GM18861 (cell line): ENCODE data around the gene IRX6.

Source experiments
- ATAC-seq: cut with Tn5 transposase; IDR thresholded peaks from one replicate; pipeline ENCODE4 v1.9.1; 2021; ENCODE audit not compliant: unreplicated experiment

IRX6 gene

DNA sequence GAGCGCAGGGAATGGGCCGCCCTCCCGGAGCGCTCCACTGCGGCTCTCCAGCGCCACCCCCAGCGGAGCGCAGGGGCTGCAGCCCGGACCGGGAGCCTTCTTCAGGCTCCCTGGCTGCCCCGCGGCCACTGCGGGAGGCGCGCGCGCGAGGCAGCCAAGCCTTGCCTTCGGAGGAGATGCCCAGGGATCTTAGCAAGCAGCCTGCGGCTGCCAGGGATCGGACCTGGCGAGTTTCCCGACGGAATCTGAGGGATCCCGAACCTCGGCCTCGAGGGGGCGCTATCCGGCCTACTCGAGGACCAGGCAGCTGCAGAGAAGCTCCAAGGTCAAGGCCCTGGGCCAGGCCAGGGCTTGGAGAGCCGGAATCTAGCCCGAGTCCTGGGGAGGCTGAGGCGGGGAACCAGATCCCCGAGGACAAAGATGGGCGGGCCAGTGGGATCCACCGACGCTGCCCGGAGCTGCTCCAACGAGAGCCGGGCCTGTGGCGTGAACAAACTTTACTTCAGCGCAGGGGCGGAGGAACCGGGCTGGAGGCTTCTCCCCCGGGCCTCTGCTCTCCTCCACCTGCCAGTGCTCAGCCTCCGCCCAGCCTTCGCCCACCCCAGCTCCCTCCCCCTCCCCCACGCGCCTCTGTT is at the start of gene IRX6:
TSS of gene IRX6 (plus strand) at position 567 of the 635 bp plus-strand sequence. CDS start 889 bp downstream, outside the sequence.
- no peak for ATAC-seq

DNA sequence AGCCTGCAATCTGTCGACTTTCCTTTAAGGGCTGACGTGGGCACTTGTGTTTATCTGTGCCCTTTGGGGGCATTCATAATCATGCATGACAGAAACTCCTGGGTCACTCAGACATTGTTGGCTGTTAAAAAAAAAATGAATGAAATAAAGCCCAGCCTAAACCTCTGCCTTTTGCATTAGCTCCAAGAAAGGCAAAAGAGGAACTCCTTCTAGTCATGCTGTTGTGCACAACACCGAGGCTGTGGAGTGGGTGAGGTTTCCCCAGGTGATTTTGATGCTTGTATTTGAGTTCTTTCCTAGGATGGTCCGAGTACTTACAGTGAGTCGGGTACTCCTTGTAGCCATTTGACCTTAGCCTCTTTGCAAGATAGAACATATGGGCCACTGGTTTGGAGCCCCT is 49.6 kb upstream of the IRX6 start:
- no peak for ATAC-seq

DNA sequence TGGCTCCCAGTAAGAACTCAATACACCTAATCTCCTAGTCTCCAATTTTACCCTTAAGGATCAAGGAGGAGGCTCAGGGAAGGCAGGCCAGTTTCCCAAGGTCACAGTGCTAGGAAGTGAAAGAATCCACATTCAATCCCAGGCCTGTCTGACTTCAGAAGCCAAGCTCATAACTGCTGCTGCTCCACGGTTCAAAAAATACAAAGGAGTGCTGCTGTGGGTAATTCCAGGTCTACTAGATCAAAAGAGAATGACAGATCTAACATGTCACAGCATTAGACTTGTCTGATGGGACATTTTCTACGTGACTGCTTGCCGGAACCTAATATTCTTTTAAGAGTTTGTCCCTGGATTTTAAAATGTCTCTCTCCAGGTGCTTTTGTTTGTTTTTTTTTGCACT is 48.8 kb upstream of the IRX6 start:
- ATAC-seq: no peak

DNA sequence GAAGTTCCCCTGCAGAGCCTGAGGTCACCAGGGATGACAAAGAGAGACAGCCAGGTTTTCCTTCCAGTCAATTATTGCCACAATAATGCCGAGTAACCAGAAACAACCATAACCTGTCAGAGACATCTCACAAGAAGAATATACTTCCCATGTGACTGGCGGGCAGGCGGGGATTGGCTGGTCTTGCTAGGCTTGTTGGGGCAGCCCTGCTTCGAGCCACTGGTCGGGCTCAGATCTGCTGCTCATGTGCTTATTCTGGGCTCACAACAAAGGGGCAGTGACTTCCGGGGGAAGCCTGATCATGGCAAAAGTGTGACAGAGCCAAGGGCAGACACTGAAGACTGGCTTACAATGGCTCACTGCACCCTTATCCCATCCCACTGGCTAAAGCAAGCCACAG is 48.1 kb upstream of the IRX6 start:
- no peak for ATAC-seq

DNA sequence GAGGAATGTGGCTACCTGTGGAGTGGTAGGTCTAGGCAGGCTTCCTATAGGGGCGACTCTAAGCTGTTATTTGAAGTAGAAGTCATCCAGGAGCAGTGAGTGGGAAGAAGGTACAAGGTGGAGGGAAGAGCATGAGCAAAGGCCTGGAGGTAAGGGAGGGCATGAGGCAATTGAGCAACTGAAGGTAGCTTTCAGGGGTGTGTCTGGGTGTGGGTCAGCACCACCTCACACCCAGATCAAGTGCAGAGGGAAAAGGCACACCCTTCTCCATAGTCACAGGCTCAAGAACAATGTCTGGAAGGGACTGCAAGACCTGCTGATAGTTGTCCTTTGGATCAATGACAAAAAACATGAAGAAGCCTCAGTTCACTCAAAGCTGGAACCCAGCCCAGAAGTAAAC is 46.5 kb upstream of the IRX6 start:
- no peak for ATAC-seq

DNA sequence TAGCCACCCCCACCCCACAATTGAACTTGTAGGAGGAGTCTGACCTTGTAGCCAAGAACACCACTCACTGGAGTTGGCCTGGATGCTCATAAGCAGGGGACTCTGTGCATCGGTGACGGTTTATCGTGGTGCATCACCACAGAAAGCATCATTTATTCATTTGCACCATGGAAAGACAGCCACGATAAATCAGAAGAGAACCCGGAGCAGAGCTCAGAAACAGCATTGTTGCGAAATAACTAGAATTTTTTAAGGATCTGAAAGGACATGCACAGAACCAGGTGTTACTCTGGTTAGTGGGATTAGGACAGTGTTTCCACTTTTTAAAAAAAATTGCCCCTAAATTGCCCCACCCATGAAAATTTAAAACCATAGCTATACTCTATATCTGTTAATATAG is 44.4 kb upstream of the IRX6 start:
- no peak for ATAC-seq

DNA sequence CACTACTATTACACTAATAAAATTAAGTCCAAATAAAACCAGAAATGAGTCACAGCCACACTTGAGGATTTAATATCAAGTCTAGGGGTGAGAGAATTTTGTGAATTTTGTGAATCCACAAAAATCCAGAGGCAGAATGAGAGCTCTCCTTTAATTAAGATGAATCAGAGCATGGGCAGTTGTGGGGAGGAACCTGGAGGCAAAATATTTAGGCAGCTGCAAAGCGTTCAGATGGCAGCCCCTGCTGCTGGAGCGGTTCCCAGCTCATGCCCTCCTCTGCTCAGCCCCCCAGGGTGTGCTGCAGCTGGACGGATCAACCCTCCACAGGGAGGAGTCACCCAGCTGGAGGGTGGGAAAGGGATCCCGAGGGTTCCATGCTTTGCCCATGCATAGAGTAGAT is 43.4 kb upstream of the IRX6 start:
- ATAC-seq: no peak

DNA sequence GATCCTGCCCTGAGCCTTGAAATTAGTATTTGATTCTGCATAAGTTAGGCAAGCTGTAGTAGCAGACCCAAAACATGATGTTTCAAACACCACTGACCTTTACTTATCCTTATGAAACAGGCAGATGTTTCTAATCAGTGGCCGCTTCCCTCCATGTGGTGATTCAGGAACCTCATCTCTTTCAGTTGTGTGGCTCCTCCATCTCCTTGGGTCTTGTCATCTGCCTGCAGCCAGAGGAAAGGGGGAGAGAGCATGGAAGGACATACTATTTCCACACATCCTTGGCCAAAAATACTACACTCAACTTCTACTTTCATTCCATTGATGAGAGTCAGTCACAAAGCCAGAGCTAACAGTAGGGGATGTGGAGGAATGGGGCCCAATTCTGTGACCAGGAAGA is 41.6 kb upstream of the IRX6 start:
- no peak for ATAC-seq

DNA sequence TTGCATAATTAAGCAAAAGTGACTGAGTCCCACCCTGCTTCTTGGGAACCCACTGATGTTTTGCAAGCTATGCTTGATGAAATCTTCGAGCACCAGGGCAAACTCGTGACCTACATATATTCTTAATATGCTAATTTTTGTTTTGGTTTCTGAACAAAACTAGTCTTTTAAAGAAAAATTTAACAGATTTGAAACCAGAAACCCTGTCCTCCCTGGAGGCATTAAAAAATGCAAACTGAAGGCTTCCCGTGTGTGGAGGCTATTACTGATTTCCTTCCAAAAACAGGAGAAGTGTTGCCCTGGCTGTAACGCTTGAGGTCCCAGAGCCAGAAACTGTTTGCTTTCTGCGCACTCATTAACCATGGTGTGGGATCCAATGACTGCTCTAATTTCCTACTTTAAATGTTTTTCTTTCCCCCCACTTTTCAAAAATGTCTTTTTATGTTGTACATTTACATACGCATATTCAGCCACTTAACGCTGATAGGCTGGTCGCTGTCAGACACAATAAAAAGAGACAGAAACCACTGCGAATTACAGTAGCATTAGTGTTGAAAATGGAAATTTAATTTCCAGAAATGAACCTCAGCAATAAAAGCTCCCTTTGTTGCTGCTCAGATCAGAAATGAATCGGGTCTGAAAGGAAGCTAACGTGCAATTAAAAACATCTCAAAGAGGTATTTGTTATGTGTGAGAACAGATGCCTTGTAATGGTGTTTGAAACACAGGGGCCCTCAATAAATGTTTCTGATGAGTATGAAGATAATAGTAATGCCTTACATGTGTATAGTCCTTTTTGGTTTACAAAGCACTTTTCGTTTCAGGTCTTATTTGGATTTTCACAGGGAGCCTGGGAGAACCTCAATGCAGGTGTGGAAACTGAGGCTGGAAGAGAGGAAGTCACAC is 39.9 kb upstream of the IRX6 start:
- ATAC-seq: no peak

DNA sequence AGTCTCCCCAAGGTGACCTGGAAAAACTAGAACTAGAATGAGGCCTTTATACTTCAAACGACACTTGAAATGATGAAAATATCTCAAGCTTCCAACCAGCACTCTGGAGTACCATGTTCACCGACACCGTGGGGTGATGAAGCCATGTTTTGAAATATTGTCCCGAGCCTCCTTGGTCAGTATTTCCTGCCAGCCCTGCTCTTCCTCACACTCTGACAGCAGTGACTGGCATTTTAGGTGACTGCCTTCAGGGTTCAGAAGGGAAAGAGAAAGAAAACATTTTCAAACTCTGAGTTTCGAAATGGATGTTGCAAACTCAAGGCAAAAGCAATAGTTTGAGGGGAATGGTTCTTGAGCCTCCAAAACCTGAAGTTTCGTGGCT is 39.3 kb upstream of the IRX6 start:
- no peak for ATAC-seq

DNA sequence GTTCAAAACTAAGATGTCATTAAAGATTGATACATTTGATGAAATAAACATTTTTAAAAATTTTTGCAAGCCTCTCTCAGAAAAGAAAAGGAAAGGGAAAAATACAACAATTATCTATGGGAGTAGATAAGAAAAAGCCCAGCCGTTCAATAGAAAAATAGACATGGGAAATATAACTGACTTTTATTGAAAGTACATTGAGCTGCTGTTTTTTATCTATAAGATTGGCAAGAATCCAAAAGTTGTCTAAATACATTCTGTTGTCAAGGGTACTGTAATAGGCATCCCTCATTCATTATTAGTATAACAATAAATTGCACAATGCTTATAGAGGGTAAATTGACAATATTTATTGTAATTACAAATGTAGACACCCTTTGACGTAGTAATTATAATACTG is 38.4 kb upstream of the IRX6 start:
- ATAC-seq: no peak

DNA sequence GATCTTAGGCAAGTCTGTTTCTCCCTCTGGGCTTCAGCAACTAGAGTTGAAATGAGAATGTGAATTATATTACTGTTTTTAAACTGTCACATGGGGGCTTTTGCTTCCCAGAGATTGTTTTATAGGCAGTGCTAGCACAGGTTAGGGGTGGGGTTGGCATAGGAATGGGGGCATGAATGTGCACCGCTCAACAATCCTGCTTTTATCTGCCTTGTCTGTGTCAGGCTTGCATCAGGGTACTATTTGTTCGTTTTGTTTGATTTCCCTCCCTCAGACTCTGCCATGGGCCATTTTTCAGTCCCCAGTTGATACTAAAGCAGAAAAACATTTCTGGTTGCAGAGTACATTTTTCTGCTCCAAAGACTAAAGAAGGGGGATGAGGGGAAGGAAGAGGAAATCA is 34.6 kb upstream of the IRX6 start:
- ATAC-seq: no peak

DNA sequence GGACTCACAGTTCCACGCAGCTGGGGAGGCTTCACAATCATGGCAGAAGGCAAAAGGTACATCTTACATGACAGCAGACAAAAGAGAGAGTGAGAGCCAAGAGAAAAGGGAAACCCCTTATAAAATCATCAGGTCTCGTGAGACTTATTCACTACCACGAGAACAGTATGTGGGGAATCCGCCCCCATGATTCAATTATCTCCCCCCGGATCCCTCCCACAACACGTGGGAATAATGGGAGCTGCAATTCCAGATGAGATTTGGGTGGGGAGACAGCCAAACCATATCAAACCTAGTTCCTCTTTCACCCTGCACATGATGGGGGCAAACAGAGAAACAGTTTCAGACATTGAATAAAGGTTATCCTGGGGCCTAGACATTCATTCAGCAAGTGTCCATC is 32.2 kb upstream of the IRX6 start:
- no peak for ATAC-seq

DNA sequence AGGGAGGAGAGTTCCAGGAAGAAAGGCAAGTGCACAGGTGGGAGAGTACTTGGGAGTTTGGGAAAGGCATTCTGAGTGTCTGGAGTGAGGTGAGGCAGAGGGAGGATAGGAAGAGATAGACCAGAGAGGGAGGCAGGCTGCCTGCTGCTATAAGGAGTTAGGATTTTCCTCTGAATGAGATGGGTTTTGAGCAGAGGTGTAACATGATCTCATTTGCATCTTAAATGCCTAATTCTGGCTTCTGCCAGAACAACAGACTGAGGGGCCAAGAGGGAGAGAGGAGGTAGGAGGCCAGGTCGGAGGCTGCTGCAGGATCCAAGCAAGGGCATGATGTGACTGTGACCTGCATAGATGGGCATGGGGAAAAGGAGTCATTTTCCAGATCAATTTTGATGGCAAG is 31.5 kb upstream of the IRX6 start:
- ATAC-seq: no peak

DNA sequence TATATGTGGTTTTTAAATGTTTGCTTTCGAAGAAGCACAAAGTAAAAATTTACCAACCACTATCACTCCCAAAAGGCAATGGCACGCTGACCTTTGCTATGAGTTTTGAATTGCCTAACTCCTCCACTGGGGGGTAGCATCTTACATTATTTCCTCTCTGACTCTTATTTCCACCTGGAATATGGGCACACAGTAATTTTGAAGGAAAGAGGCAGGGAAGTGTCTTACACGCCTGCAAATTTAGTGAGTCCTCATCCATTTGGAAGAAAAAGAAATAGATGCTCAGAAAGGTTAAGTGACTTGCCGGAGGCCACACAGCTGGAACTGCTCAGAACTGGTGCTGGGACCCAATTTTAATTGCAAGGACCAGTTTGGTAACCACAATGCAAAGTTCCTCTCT is 29.9 kb upstream of the IRX6 start:
- no peak for ATAC-seq

DNA sequence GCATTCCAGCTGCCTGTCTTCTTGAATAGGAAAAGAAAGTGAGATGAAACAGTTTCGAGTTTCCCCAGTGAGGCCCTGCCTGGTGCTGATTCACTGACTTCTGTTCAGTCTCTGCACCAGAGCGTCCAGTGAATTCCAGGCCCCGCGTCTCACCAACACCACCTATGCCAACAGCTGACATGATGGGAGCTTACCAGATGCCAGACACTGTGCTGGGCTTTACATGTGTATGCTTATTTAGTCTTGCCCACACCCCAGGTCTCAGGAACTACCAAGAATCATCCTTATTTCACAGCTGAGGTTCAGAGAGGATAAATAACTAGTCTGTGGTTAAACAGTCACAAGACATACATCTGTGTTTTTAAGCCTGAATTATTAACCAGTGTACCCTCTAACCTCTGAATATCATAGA is 29.1 kb upstream of the IRX6 start:
- ATAC-seq: no peak

DNA sequence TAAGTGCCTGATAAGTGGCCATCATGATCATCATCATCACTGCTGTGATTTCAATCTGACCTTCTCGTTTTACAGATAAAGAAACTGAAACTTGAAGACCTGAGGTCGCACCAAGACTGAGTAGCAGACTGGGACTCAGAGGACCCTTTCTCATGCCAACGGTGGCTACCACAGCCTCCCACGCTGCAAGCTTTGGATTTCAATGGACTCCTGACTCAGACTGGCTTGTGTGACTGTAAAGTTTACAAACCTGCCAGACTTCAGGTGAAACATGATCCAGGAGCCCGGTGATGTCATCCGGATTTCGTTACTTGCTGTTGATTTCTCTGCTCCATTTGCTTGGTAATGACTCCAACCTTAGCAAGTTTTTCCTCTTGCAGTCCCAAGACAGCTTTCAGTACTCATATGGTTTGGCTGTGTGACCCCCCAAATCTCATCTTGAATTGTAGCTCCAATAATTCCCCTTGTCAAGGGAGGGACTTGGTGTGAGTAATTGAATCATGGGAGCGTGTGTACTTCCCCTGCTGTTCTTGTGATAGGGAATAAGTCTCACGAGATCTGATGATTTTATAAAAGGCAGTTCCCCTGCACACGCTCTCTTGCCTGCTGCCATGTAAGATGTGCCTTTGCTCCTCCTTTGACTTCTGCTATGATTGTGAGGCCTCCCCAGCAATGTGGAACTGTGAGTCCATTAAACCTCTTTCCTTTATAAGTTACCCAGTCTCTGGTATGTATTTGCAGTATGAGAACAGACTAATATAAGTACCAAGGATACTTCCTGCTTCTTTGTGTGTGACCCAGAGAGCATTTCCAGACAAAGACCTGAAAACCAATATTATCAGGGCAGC is 26.7 kb upstream of the IRX6 start:
- no peak for ATAC-seq

DNA sequence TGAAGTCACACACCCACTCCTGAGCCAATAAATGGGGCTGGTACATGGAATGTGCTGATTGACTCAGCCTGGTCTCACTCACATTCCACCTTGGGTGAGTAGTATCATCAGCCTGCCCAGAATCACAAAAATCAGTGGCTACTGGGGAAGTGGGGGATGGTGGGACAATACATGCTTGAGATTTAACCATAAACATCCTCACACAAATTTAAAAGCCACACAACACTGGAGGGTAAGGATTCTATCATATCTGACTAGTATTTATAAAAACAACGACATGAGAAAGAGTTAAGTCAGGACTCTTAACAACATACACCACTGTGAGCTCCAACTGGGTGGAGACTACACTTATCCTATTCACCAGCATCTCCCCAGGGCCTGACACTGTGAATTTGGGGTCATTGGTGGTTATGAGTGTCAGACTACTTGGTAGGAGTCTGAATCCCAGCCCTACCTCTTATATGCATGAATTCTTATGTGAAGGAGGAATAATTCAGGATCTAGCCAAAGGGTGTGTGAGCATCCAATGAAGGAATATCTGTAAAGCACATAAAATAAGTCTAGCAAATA is 26.0 kb upstream of the IRX6 start:
- ATAC-seq: no peak

DNA sequence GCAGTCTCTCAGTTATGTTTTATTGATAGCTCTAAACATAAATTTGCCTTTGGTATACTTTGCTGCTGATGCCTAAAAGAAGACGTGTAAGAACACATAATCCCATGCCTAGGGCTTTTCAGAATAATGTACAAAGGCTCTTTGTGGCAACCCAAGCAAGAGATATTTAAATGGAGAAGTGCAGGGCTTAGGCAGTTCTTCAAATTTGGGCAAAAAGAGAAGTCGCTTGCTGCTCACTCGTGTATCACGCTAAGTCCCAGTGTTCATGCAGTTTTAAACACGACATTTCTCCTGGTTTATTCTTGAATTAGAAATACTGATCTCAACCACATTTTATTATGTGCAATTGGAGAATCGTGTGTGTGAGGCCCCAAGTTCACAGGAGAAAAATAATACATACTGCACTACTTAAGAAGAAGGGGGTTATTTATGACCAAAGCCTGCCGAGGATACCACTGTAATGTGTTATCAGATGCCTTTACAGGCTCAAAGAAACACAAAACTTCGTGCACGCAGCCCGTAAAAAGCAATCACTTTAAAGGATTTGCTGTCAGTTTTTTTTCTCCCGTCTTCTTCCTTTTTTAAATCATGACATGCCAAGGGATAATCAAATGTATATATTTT is 22.5 kb upstream of the IRX6 start:
- ATAC-seq: no peak

DNA sequence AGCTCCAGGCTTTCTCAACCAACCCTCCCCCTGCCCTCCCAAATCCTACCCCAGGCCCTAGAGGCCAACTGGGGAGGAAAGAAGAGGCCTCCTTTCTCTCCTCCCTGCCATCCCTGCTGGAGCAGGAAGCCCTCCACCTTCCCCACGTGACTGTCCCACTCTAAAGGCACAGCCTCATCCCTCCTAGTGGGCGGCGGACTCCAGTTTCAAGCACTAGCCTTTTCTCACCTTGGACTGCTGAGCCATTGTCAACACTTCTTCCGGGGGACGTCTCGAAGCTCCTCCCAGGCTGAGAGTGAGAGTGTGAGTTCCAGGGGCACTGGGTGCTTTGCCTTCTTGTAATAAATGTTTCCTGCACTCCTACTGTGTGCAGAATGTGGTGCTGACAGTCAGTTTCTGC is 21.4 kb upstream of the IRX6 start:
- ATAC-seq: no peak

DNA sequence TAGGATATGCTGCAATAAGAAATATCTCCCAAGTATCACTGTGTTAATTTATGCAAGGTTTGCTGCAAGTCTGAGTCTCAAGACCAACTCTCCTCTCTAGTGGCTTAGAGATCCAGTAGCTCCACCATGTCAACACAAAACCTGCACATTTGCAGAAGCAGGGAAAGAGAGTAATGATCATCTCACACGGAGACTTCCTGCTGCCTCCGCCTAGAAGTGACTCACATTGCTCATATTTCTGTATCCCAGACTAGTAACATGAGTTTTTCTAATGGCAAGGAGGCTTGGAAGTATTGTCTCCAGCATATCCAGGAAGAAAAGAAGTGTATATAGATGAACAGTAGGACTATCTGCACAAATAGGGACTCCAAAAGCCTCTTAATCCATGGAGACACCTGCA is 15.0 kb upstream of the IRX6 start:
- no peak for ATAC-seq
